K562 (cell line): ENCODE results near the gene TTC16. TPM values are rescaled to one million over a fixed set of nuclear protein-coding genes. Genes with fewer than 3 reads are reported as not detected.

Experiments used
- NFXL1 ChIP-seq: fragments of 450-650 bp; formaldehyde crosslinking; IDR thresholded peaks from 2 replicates; pipeline ENCODE4 v1.4.0; 2021; ENCODE audit warnings: mild to moderate bottlenecking
- PBX2 ChIP-seq, 2 experiments: IDR thresholded peaks in 1 of 2; conservative IDR thresholded peaks in 1 of 2; 2 replicates each; pipeline ENCODE4 v1.6.1; 2016; ENCODE audit warnings: low read depth in 2 of 2, mild to moderate bottlenecking in 1 of 2, missing compliant biosample characterization in 1 of 2, missing genetic modification characterization in 1 of 2, moderate library complexity in 1 of 2
- SETDB1 ChIP-seq: IDR thresholded peaks from one replicate; pipeline ENCODE4 v1.6.1; 2012; ENCODE audit warnings: low read length, control low read depth, inconsistent platforms
- SMAD3 ChIP-seq: fragments of 450-650 bp; formaldehyde crosslinking; conservative IDR thresholded peaks from 2 replicates; pipeline ENCODE4 v1.4.0; 2020; ENCODE audit warnings: mild to moderate bottlenecking
- SMARCA5 ChIP-seq: fragments of 450-650 bp; IDR thresholded peaks from 2 replicates; pipeline ENCODE4 v1.6.1; 2016
- ZBED1 ChIP-seq: IDR thresholded peaks from 2 replicates; pipeline ENCODE4 v1.6.1; 2014
- ZFP36 ChIP-seq: fragments of 150-350 bp; IDR thresholded peaks from 2 replicates; pipeline ENCODE4 v1.6.1; 2018; ENCODE audit warnings: low read length, low read depth; ENCODE audit not compliant: partially characterized antibody
- ZNF263 ChIP-seq: sonication (generic); formaldehyde crosslinking; IDR thresholded peaks from 2 replicates; pipeline ENCODE4 v1.8.0; 2022; ENCODE audit warnings: mild to moderate bottlenecking, missing genetic modification reagents, borderline replicate concordance
- polyA plus RNA-seq, 8 experiments: library from polyadenylated mRNA; depleted of rRNA in 4 of 8; stranded (reverse) in 5 of 8; unstranded in 3 of 8; fragments of >200 nt; fragmentation: Nextera tagmentation in 2 of 8; fragmentation: Illumina TruSeq in 1 of 8; extraction: Ambion mirVana in 2 of 8; extraction: Trizol in 1 of 8; gene quantifications; 2 replicates each; pipeline versions ENCODE4 v1.2.1 to v1.2.3, GENCODE V29; 2011 to 2014; ENCODE audit warnings: inconsistent platforms in 1 of 8, missing spikeins in 1 of 8
- total RNA-seq, 7 experiments: library from RNA; depleted of rRNA in 6 of 7; stranded (reverse); fragments of >200 nt in 6 of 7; fragmentation: Illumina TruSeq in 2 of 7; extraction: Trizol in 2 of 7; gene quantifications; 2 replicates each; pipeline versions ENCODE4 v1.2.1 to v1.2.3, GENCODE V29; 2011 to 2021; ENCODE audit warnings: low replicate concordance in 1 of 7
- TF ChIP-seq, protein P1 (sequence below): fragments of 450-650 bp; IDR thresholded peaks from 2 replicates; pipeline ENCODE4 v1.6.1; 2017; ENCODE audit warnings: antibody characterized with exemption
- TF ChIP-seq, protein P2 (sequence below): fragments of 250-450 bp; sonication (Bioruptor Pico); IDR thresholded peaks from 2 replicates; pipeline ENCODE4 v1.4.0; 2020; ENCODE audit warnings: mild to moderate bottlenecking, moderate library complexity
- TF ChIP-seq, protein P3 (sequence below): fragments of 200-400 bp; formaldehyde crosslinking; IDR thresholded peaks from 2 replicates; pipeline ENCODE4 v1.6.1; 2017; ENCODE audit warnings: mild to moderate bottlenecking, low read depth, low read length, moderate library complexity
- TF ChIP-seq, protein P4 (sequence below): fragments of 250-450 bp; sonication (Bioruptor Pico); IDR thresholded peaks from 2 replicates; pipeline ENCODE4 v1.8.0; 2022; ENCODE audit warnings: inconsistent platforms

The TTC16 gene
- total and polyA plus RNA-seq, 9 of the 15 experiments (the other 6 are each of a cell fraction or from before 2014, with no cell fraction given): 0.11 TPM; not detected in 8

DNA sequence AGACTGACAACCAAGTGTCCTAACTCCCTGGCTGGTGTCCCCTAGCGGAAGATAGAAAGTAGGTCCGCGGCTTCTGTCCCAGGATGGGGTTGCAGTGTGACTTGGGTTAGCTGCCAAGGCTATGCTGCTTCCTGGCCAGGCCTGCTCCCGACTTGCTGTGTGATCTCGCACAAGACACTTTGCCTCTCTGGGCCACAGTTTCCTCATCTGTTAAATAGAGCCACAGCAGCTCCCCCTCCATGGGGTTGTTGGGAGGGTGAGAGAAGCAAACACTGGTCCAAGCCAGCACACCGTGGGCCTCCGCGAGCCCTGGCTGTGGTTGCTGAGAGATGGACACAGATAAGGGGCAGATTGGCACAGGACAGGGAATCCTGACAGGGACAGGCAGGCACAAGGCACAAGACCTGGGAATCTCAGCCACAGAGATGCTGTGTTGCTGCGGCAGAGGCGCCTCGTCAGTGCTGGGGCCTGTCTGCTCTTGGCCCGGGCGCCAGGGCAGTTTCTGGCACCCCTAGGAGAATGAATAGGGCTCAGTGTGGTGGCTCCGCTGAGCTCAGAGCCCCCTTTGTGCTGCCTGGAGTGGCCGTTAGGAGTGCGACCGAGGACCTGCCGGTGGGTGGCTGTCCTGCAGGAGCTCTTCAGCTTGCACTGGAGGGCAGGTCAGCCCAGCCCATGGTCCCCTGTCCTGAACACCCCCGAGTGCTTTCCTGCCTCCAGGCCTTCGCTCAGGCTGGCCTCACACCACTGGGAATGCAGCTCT is 64.4 kb downstream of the TTC16 start (continued):
- TF ChIP-seq, protein P1, sequence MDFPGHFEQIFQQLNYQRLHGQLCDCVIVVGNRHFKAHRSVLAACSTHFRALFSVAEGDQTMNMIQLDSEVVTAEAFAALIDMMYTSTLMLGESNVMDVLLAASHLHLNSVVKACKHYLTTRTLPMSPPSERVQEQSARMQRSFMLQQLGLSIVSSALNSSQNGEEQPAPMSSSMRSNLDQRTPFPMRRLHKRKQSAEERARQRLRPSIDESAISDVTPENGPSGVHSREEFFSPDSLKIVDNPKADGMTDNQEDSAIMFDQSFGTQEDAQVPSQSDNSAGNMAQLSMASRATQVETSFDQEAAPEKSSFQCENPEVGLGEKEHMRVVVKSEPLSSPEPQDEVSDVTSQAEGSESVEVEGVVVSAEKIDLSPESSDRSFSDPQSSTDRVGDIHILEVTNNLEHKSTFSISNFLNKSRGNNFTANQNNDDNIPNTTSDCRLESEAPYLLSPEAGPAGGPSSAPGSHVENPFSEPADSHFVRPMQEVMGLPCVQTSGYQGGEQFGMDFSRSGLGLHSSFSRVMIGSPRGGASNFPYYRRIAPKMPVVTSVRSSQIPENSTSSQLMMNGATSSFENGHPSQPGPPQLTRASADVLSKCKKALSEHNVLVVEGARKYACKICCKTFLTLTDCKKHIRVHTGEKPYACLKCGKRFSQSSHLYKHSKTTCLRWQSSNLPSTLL: no peak
- TF ChIP-seq SMAD3 (CRISPR knock-in tag) (no peak), NFXL1 (CRISPR knock-in tag) (no peak), ZBED1 (no peak), ZFP36 (peak; percentile 78), SETDB1 (no peak), ZNF263 (CRISPR knock-in tag) (no peak), PBX2 (CRISPR knock-in tag; IDR thresholded peaks at IDR 0.05; ENCODE audit: low read depth) (no peak), PBX2 (tag; conservative IDR thresholded peaks at IDR 0.05; ENCODE audit: low read depth) (no peak), SMARCA5 (peak; percentile 37; the same call in 1 of the 2 replicates)
- TF ChIP-seq, protein P2, sequence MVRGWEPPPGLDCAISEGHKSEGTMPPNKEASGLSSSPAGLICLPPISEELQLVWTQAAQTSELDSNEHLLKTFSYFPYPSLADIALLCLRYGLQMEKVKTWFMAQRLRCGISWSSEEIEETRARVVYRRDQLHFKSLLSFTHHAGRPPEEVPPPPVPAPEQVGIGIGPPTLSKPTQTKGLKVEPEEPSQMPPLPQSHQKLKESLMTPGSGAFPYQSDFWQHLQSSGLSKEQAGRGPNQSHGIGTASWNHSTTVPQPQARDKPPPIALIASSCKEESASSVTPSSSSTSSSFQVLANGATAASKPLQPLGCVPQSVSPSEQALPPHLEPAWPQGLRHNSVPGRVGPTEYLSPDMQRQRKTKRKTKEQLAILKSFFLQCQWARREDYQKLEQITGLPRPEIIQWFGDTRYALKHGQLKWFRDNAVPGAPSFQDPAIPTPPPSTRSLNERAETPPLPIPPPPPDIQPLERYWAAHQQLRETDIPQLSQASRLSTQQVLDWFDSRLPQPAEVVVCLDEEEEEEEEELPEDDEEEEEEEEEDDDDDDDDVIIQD (CRISPR knock-in tag): no peak
- TF ChIP-seq, protein P3, sequence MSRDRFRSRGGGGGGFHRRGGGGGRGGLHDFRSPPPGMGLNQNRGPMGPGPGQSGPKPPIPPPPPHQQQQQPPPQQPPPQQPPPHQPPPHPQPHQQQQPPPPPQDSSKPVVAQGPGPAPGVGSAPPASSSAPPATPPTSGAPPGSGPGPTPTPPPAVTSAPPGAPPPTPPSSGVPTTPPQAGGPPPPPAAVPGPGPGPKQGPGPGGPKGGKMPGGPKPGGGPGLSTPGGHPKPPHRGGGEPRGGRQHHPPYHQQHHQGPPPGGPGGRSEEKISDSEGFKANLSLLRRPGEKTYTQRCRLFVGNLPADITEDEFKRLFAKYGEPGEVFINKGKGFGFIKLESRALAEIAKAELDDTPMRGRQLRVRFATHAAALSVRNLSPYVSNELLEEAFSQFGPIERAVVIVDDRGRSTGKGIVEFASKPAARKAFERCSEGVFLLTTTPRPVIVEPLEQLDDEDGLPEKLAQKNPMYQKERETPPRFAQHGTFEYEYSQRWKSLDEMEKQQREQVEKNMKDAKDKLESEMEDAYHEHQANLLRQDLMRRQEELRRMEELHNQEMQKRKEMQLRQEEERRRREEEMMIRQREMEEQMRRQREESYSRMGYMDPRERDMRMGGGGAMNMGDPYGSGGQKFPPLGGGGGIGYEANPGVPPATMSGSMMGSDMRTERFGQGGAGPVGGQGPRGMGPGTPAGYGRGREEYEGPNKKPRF: no peak
- TF ChIP-seq, protein P4, sequence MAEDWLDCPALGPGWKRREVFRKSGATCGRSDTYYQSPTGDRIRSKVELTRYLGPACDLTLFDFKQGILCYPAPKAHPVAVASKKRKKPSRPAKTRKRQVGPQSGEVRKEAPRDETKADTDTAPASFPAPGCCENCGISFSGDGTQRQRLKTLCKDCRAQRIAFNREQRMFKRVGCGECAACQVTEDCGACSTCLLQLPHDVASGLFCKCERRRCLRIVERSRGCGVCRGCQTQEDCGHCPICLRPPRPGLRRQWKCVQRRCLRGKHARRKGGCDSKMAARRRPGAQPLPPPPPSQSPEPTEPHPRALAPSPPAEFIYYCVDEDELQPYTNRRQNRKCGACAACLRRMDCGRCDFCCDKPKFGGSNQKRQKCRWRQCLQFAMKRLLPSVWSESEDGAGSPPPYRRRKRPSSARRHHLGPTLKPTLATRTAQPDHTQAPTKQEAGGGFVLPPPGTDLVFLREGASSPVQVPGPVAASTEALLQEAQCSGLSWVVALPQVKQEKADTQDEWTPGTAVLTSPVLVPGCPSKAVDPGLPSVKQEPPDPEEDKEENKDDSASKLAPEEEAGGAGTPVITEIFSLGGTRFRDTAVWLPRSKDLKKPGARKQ: no peak
